Pancreas (tissue), 10 donors: ENCODE data around the gene ITPK1. TPM values are rescaled to one million over a fixed set of nuclear protein-coding genes. Genes with fewer than 3 reads are reported as not detected.

ENCODE experiments used
- ATAC-seq, 4 donors: fragments of 200-7000 bp; cut with Tn5 transposase; one replicate each; pipeline versions ENCODE4 v1.8.0 to v1.9.1; 2020; ENCODE audit warnings: mild to moderate bottlenecking in 4 of 4, moderate library complexity in 4 of 4
- DNase-seq, 6 donors: peaks; one replicate each; pipeline ENCODE4 v3.0.0-alpha.2; 2020
- FAIRE-seq: peaks from 2 replicates; lab custom pipeline; 2012; peaks lifted over from hg19 to GRCh38; lab: Jason Lieb, UNC
- H3K27ac ChIP-seq, 4 donors: fragments of 200-600 bp; sonication (generic); 1 replicate in 3 of 4; 2 replicates in 1 of 4; pipeline versions ENCODE4 v1.5.0 to v1.8.0; 2020
- H3K27me3 ChIP-seq, 4 donors: fragments of 200-600 bp; one replicate each; pipeline ENCODE4 v1.8.0; 2021
- H3K36me3 ChIP-seq, 3 donors: fragments of 200-600 bp; sonication (generic) in 1 of 3; one replicate each; pipeline versions ENCODE4 v1.5.0 to v1.8.0; 2020 to 2021
- H3K4me1 ChIP-seq, 3 donors: fragments of 200-600 bp; one replicate each; pipeline ENCODE4 v1.8.0; 2021
- H3K4me3 ChIP-seq, 4 donors: fragments of 200-600 bp; sonication (generic) in 2 of 4; one replicate each; pipeline versions ENCODE4 v1.5.0 to v1.8.0; 2020 to 2021
- H3K9me3 ChIP-seq, 4 donors: fragments of 200-600 bp; one replicate each; pipeline ENCODE4 v1.8.0; 2021
- CTCF ChIP-seq, 4 donors: fragments of 200-600 bp; sonication (generic) in 3 of 4; IDR thresholded peaks; one replicate each; pipeline versions ENCODE4 v1.5.0 to v1.8.0; 2021; ENCODE audit warnings: antibody characterized with exemption in 4 of 4
- whole genome bisulfite sequencing, 2 donors: extraction: QIAGEN DNeasy Blood & Tissue Kit; methylation state at CpG; one replicate each; pipeline ENCODE4 v1.1.7; 2013; 5-methylcytosine and 5-hydroxymethylcytosine counted together
- intact Hi-C, 3 donors: fragments of 100-400 bp; cut with DNase I; formaldehyde crosslinking; loops; one replicate each; pipeline versions ENCODE4 v1.11.1 to v1.14.2; 2022
- polyA plus RNA-seq, 2 donors: library from polyadenylated mRNA; stranded (reverse); fragments of 200-250 nt; gene quantifications; one replicate each; pipeline ENCODE4 v1.2.3, GENCODE V29; 2013
- total RNA-seq, 6 donors: library from RNA; stranded (reverse); fragmentation: NEBNext Ultra II Directional in 4 of 6; extraction: Animal tissue kit (Norgen Biotek cat#: 25700) in 4 of 6; gene quantifications; one replicate each; pipeline versions ENCODE4 v1.2.1 to v1.2.4, GENCODE V29; 2021 to 2023
- donor health status: healthy with polysubstance abuse.
- donor health status: DM: no; HTN: no; CAD: no; lungs with moderate emphysema.
- donor health status: DM: no; HTN: no; CAD: no.
- donor health status: control.
- donor health status: control.
- donor health status: Bipolar disorder and iron deficiency.
- donor health status: DM: yes; HTN: yes; CAD: no.
- donor health status: DM: no; HTN: no; CAD: no.
- donor health status: DM: no; HTN: no; CAD: no.
- donor health status: DM: yes; HTN: yes; CAD: no.

Gene ITPK1
- total and polyA plus RNA-seq, 8 donors: 23.2 to 38.3 (median 33.0) TPM

- no peaks in the 10 kb centered on the region for H3K36me3 ChIP-seq
- no peak for TF ChIP-seq CTCF (IDR thresholded peaks at IDR 0.05)
- H3K4me1 ChIP-seq: peaks cover 7 to 22% (median 11%) of the 10 kb centered on the region in 3 donors
- no peak overlapping the region for H3K4me3 ChIP-seq
- no peak for FAIRE-seq
- H3K27me3 ChIP-seq: no peaks in the 10 kb centered on the region
- 81 to 87% methylated on average over 6 of the region's 6 CpGs for WGBS, 2 donors
- no peaks in the 10 kb centered on the region for H3K9me3 ChIP-seq
- no peak for DNase-seq
- no peak overlapping the region for H3K27ac ChIP-seq
- intact Hi-C loops: loop anchor here in 1 of 3 donors (10.0 kb wide), 1 partner anchor 146 kb away; no protein-coding TSS in a partner anchor
- ATAC-seq: no peak
Observed at GRCh38 chr14:93101181-93101580, 14.5 kb downstream of the ITPK1 start.

GRCh38 chr14:93100570-93100969 lies 15.2 kb downstream of the ITPK1 start:
- TF ChIP-seq CTCF (IDR thresholded peaks at IDR 0.05): no peak
- ATAC-seq (no peak), DNase-seq (peak in 1 of 6 donors; percentile 26), FAIRE-seq (no peak)
- Histone ChIP-seq H3K4me3 (no peak overlapping the region), H3K27me3 (no peaks in the 10 kb centered on the region), H3K4me1 (peaks cover 6 to 22% (median 11%) of the 10 kb centered on the region in 3 donors), H3K36me3 (no peaks in the 10 kb centered on the region), H3K9me3 (no peaks in the 10 kb centered on the region), H3K27ac (no peak overlapping the region)
- intact Hi-C loops: loop anchor here in 1 of 3 donors (10.0 kb wide), 1 partner anchor 146 kb away; no protein-coding TSS in a partner anchor
- WGBS, 2 donors: 90 to 93% methylated on average over 7 of the region's 7 CpGs

- no peak overlapping the region for H3K27ac ChIP-seq
- intact Hi-C loops: loop anchor here in 1 of 3 donors (10.0 kb wide), 1 partner anchor 145 kb away; no protein-coding TSS in a partner anchor
- ATAC-seq (no peak), FAIRE-seq (no peak), DNase-seq (no peak)
- no peak for TF ChIP-seq CTCF (IDR thresholded peaks at IDR 0.05)
- no peak overlapping the region for H3K4me3 ChIP-seq
- peaks cover 6 to 22% (median 11%) of the 10 kb centered on the region in 3 donors for H3K4me1 ChIP-seq
- no peaks in the 10 kb centered on the region for H3K36me3 ChIP-seq
- no peaks in the 10 kb centered on the region for H3K9me3 ChIP-seq
- 90 to 95% methylated on average over 3 of the region's 3 CpGs for WGBS, 2 donors
- no peaks in the 10 kb centered on the region for H3K27me3 ChIP-seq
Observed at GRCh38 chr14:93100100-93100499, 15.6 kb downstream of the ITPK1 start.

- TF ChIP-seq CTCF (IDR thresholded peaks at IDR 0.05): no peak
- intact Hi-C loops: loop anchor here in 1 of 3 donors (10.0 kb wide), 1 partner anchor 145 kb away; no protein-coding TSS in a partner anchor
- peak in 1 of 4 donors; percentile 18 for ATAC-seq
- WGBS, 2 donors: 71 to 73% methylated on average over 9 of the region's 9 CpGs
- no peaks in the 10 kb centered on the region for H3K27me3 ChIP-seq
- no peak overlapping the region for H3K4me3 ChIP-seq
- H3K9me3 ChIP-seq: no peaks in the 10 kb centered on the region
- peak overlapping the region in 1 of 4 donors; percentile 7 for H3K27ac ChIP-seq
- no peak for FAIRE-seq
- H3K4me1 ChIP-seq: peaks cover 6 to 22% (median 11%) of the 10 kb centered on the region in 3 donors
- no peaks in the 10 kb centered on the region for H3K36me3 ChIP-seq
- peak in 1 of 6 donors; percentile 48 for DNase-seq
Observed at GRCh38 chr14:93099643-93100042, 16.1 kb downstream of the ITPK1 start.

GRCh38 chr14:93099196-93099595 lies 16.5 kb downstream of the ITPK1 start:
- Histone ChIP-seq H3K36me3 (no peaks in the 10 kb centered on the region), H3K27me3 (no peaks in the 10 kb centered on the region), H3K4me1 (peaks cover 6 to 22% (median 11%) of the 10 kb centered on the region in 3 donors), H3K4me3 (no peak overlapping the region), H3K27ac (peak overlapping the region in 2 of 4 donors; percentile 7 to 18), H3K9me3 (no peaks in the 10 kb centered on the region)
- no peak for TF ChIP-seq CTCF (IDR thresholded peaks at IDR 0.05)
- intact Hi-C loops: no loop called here
- DNase-seq: peak in 2 of 6 donors; percentile 36 to 56
- peak; percentile 53 to 81 (median 76) for ATAC-seq
- no peak for FAIRE-seq
- WGBS, 2 donors: 17 to 27% methylated on average over 7 of the region's 7 CpGs
